Breast epithelium (tissue), 3 donors: ENCODE data around the gene OGFOD3.
"Not testable (repeated sequence)": the region's sequence is repeated elsewhere in the genome, so short reads cannot be mapped to it uniquely, and the experiment has no call there.

ENCODE experiments used
- CTCF ChIP-seq, 3 donors: fragments of 450-650 bp; IDR thresholded peaks; one replicate each; pipeline ENCODE4 v1.5.1; 2016 to 2017; ENCODE audit warnings: antibody characterized with exemption in 3 of 3, mild to moderate bottlenecking in 3 of 3, moderate library complexity in 3 of 3
- POLR2A ChIP-seq: fragments of 450-650 bp; IDR thresholded peaks from one replicate; pipeline ENCODE4 v1.6.1; 2016; ENCODE audit warnings: antibody characterized with exemption, mild to moderate bottlenecking, moderate library complexity

DNA sequence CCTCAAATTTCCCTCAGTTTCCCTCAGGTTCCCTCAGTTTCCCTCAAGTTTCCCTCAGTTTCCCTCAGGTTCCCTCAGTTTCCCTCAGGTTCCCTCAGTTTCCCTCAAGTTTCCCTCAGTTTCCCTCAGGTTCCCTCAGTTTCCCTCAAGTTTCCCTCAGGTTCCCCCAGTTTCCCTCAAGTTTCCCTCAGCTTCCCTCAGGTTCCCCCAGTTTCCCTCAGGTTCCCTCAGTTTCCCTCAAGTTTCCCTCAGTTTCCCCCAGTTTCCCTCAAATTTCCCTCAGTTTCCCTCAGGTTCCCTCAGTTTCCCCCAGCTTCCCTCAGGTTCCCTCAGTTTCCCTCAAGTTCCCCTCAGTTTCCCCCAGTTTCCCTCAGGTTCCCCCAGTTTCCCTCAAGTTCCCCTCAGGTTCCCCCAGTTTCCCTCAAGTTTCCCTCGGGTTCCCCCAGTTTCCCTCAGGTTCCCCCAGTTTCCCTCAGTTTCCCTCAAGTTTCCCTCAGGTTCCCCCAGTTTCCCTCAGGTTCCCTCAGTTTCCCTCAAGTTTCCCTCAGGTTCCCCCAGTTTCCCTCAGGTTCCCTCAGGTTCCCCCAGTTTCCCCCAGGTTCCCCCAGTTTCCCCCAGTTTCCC, 58.8 kb downstream of the OGFOD3 start:
- TF ChIP-seq CTCF (IDR thresholded peaks at IDR 0.05); POLR2A: not testable (repeated sequence)
